ENCODE data around the gene NDUFS3.

DNA sequence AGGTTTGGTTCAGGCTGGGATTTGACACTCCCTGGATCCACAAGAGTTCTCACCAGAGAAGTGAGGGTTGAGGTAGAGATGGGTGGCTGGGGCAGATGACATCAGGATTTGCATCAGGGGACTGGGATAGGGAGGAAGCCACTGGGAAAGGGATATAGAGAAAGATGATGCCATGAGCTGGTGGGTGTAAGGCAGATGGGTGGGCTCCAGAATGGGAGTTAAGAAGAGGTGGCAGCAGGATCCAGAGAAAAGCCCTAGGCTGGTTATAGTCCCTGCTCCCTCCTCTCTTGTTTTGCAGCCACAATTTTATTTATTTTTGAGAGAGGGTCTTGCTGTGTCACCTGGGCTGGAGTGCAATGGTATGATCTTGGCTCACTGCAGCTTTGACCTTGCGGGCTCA, 17.1 kb downstream of the NDUFS3 start:
- TF ChIP-seq POLR2A (IDR thresholded peaks at IDR 0.05; ENCODE audit: low read depth, low read length) (no peak), TAF1 (IDR thresholded peaks at IDR 0.05; ENCODE audit: low read depth, low read length) (no peak)
